Calu3 (cell line): Measurements from ENCODE around the gene JAG2. TPM values are rescaled to one million over a fixed set of nuclear protein-coding genes. Genes with fewer than 3 reads are reported as not detected.

Experiments used
- BruUV-seq: library from RNA; stranded (reverse); fragments of 400-500 nt; replicated peaks from 2 replicates; lab custom pipeline; 2021; lab: Mats Ljungman, UMichigan
- CTCF ChIA-PET: fragments of 300-600 bp; sonication (Branson Sonifier 250); formaldehyde crosslinking; loops from one replicate; lab custom pipeline; 2022; ENCODE audit warnings: antibody characterized with exemption; lab: Charles Lee
- DNase-seq: peaks from one replicate; pipeline ENCODE4 v3.0.0; 2022
- H3K27ac Mint-ChIP-seq: one replicate; pipeline ENCODE4 v1.8.0; 2022; ENCODE audit warnings: mixed read lengths; ENCODE audit not compliant: unreplicated experiment
- H3K27me3 Mint-ChIP-seq: one replicate; pipeline ENCODE4 v1.8.0; 2022; ENCODE audit warnings: mixed read lengths; ENCODE audit not compliant: unreplicated experiment
- H3K36me3 Mint-ChIP-seq: one replicate; pipeline ENCODE4 v1.8.0; 2022; ENCODE audit warnings: mild to moderate bottlenecking, moderate library complexity, mixed read lengths; ENCODE audit not compliant: insufficient read depth, unreplicated experiment
- H3K4me1 Mint-ChIP-seq: one replicate; pipeline ENCODE4 v1.8.0; 2022; ENCODE audit warnings: mild to moderate bottlenecking, low read depth, mixed read lengths; ENCODE audit not compliant: unreplicated experiment
- H3K4me3 Mint-ChIP-seq: one replicate; pipeline ENCODE4 v1.8.0; 2022; ENCODE audit warnings: mild to moderate bottlenecking, low read depth, moderate library complexity, mixed read lengths; ENCODE audit not compliant: unreplicated experiment
- H3K9me3 Mint-ChIP-seq: one replicate; pipeline ENCODE4 v1.8.0; 2022; ENCODE audit warnings: low read depth, mixed read lengths; ENCODE audit not compliant: unreplicated experiment
- intact Hi-C: fragments of 100-400 bp; cut with micrococcal nuclease; formaldehyde crosslinking; loops from one replicate; pipeline ENCODE4 v1.10.0; 2022; ENCODE audit not compliant: unreplicated experiment
- total RNA-seq: library from RNA; stranded (reverse); gene quantifications from 2 replicates; pipeline ENCODE4 v1.2.3, GENCODE V29; 2022
- TF ChIP-seq, protein P1 (sequence below): fragments of 200-600 bp; IDR thresholded peaks from one replicate; pipeline ENCODE4 v1.8.0; 2022; ENCODE audit warnings: antibody characterized with exemption; ENCODE audit not compliant: unreplicated experiment

The JAG2 gene
- total RNA-seq, 1 experiment from 2014 or later = 13.8 TPM

DNA sequence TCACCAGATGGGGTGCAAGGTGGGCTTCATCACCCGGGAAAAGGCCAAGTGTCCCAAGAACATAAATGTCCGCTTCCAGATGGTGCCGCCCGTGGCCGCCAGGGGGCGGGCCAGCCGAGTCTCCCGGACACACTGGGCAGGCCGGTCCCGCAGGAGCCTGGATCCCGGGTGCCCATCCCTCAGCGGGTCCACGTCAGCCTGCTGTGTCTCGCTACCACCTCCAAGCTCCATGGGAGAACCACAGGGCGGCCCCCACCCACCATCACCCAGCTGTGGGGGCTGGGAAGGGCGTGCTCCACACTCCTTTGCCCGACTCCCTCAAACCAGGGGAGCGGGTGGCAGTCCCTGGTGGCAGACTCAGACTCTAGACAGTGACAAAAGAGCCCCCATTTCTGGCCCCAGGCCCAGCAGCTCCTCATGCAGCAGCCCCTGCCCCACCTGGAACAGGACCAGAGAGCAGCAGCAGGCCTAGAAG lies 34.5 kb upstream of the JAG2 start:
- BruUV-seq = no TSS peak
- Mint-ChIP-seq H3K4me3 (no peak overlapping the region), H3K4me1 (peaks cover 15% of the 10 kb centered on the region), H3K27ac (no peak overlapping the region), H3K27me3 (peaks cover 27% of the 10 kb centered on the region), H3K9me3 (no peaks in the 10 kb centered on the region), H3K36me3 (peaks cover 9% of the 10 kb centered on the region)
- peak; percentile 84 for DNase-seq
- CTCF ChIA-PET = interaction anchor here (0.6 to 0.9 kb wide), 2 partner anchors 22 to 149 kb away, joined by 3 to 4 read pairs; no protein-coding TSS in a partner anchor
- intact Hi-C loops = loop anchor here (1.0 kb wide), 1 partner anchor 149 kb away; no protein-coding TSS in a partner anchor
- TF ChIP-seq, protein P1, sequence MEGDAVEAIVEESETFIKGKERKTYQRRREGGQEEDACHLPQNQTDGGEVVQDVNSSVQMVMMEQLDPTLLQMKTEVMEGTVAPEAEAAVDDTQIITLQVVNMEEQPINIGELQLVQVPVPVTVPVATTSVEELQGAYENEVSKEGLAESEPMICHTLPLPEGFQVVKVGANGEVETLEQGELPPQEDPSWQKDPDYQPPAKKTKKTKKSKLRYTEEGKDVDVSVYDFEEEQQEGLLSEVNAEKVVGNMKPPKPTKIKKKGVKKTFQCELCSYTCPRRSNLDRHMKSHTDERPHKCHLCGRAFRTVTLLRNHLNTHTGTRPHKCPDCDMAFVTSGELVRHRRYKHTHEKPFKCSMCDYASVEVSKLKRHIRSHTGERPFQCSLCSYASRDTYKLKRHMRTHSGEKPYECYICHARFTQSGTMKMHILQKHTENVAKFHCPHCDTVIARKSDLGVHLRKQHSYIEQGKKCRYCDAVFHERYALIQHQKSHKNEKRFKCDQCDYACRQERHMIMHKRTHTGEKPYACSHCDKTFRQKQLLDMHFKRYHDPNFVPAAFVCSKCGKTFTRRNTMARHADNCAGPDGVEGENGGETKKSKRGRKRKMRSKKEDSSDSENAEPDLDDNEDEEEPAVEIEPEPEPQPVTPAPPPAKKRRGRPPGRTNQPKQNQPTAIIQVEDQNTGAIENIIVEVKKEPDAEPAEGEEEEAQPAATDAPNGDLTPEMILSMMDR = peak; percentile 94

DNA sequence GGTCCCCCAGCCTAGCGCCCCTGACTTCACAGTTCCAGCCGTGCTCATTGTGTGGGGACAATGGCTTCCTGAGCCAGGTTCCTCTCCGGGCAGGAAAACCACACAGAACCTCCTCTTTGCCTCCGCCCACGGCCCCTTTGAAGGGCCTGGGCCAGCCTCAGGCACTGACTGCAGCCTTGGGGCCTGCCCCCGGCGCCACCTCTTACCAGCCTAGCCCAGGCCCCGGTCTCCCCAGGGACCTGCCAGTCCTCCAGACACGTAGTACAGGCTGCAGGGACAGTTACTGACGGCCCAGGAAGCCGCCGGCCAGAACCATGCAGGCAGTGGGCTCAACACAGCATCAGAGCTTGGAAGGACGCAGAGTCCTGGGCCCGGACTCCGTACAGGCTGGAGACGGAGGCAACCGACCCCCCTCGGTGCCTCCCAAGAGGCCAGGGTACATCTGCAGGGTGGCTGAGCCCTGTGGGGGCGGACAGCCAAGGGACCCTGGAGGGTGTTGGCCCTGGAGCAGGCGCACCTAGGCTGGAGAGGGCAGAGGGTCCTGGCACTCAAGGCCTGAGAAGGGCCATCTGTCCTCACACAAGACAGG lies 33.4 kb upstream of the JAG2 start:
- DNase-seq = no peak
- Mint-ChIP-seq H3K36me3 (peaks cover 9% of the 10 kb centered on the region), H3K9me3 (no peaks in the 10 kb centered on the region), H3K27me3 (peaks cover 34% of the 10 kb centered on the region), H3K4me1 (peaks cover 15% of the 10 kb centered on the region), H3K4me3 (no peak overlapping the region), H3K27ac (no peak overlapping the region)
- CTCF ChIA-PET = interaction anchor here (0.6 to 2.0 kb wide), 4 partner anchors 68 to 289 kb away, joined by 3 to 6 read pairs (median 4); partner anchors contain the start of gene TEDC1
- TF ChIP-seq, protein P1 = no peak
- intact Hi-C loops = no loop called here
- BruUV-seq = no TSS peak

DNA sequence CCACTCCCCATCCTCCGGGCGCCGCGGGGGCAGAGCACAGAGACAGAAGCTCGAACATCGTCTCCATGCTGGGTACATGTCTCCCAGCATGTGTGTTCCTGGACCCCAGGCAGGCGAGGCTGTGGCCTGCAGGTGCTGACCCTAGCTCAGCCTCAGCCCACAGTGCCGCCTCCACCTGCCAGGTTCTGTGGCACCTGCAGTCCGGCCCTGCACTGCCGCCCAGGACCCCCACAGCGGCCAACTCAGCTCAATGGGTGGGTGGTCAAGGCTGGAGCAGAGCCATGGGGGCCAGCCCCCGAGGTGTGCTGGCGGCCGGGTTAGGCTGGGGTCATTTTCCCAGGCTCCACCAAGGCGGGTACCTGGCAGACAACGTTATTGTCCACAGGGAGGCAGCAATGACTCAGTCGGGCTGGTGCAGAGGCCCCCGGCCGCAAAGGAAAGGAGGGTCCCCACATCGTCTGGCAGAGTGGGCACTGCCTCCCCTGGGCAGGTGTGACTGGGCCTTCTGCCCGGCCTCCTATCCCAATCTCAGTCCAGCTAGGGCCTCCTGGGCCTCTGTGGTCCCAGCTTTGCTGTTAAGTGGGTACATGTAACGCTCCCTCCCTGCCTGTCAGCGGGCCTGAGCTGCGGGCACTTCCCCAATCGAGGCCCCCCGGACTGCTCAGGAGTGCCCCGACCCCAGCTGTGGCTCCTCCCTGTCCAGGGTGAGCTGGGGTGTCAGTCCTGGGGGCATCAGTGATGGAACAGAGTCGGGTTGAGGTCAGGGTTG lies 32.8 kb upstream of the JAG2 start:
- no peak overlapping the region for H3K4me3 Mint-ChIP-seq
- TF ChIP-seq, protein P1 = peak; percentile 31
- no peak overlapping the region for H3K27ac Mint-ChIP-seq
- CTCF ChIA-PET = interaction anchor here (0.6 to 2.0 kb wide), 3 partner anchors 151 to 289 kb away, joined by 3 to 6 read pairs (median 4); partner anchors contain the start of gene TEDC1
- peaks cover 34% of the 10 kb centered on the region for H3K27me3 Mint-ChIP-seq
- BruUV-seq = no TSS peak
- no peaks in the 10 kb centered on the region for H3K9me3 Mint-ChIP-seq
- intact Hi-C loops = no loop called here
- peaks cover 15% of the 10 kb centered on the region for H3K4me1 Mint-ChIP-seq
- H3K36me3 Mint-ChIP-seq = peaks cover 9% of the 10 kb centered on the region
- no peak for DNase-seq

DNA sequence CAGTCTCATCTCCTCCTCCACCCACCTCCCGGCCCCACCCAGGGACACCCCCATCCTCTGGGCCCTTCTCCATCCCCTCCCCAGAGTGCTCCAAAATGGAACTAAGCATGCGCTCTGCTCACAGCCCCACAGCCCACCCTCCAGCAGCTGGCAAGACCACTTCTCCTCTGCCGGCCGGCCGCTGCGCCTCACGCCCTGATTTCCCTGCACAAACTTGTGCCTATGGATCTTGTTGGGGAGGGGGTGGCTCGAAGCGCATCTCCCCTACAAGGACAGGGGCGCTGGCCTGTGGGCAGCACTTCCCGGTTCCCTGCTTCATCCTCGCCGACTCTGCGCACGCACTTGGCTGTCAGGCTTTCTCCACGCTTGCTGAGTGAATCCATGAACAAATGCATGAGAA lies 32.1 kb upstream of the JAG2 start:
- intact Hi-C loops = no loop called here
- TF ChIP-seq, protein P1 = no peak

More for the DNA sequence above, 32.1 kb upstream of the JAG2 start:
- CTCF ChIA-PET = interaction anchor here (0.6 to 2.0 kb wide), 3 partner anchors 152 to 289 kb away, joined by 4 to 6 read pairs (median 6); no protein-coding TSS in a partner anchor
- no peak for DNase-seq
- H3K9me3 Mint-ChIP-seq = no peaks in the 10 kb centered on the region
- no peak overlapping the region for H3K4me3 Mint-ChIP-seq
- peaks cover 15% of the 10 kb centered on the region for H3K4me1 Mint-ChIP-seq
- H3K27ac Mint-ChIP-seq = no peak overlapping the region
- BruUV-seq = no TSS peak
- peaks cover 40% of the 10 kb centered on the region for H3K27me3 Mint-ChIP-seq
- H3K36me3 Mint-ChIP-seq = peaks cover 9% of the 10 kb centered on the region
